CD8-positive, alpha-beta memory T cell (primary cell): Measurements from ENCODE around the gene C1orf116. TPM values are rescaled to one million over a fixed set of nuclear protein-coding genes. Genes with fewer than 3 reads are reported as not detected.

ENCODE experiments used
- CTCF ChIA-PET: fragments of 350-600 bp; sonication (Branson Sonifier 250); formaldehyde crosslinking; loops from one replicate; lab custom pipeline; 2021; ENCODE audit warnings: antibody characterized with exemption; lab: Charles Lee
- POLR2A ChIA-PET: fragments of 350-600 bp; sonication (Branson Sonifier 250); formaldehyde crosslinking; loops from one replicate; lab custom pipeline; 2021; ENCODE audit warnings: antibody characterized with exemption; lab: Charles Lee
- DNase-seq, 5 donors: peaks; one replicate each; pipeline versions ENCODE4 v3.0.0 to v3.0.0-alpha.2; 2020 to 2022; ENCODE audit warnings: mixed read lengths in 1 of 5
- H3K27ac ChIP-seq: one replicate; pipeline ENCODE4 v1.7.0; 2013; ENCODE audit warnings: low read depth, mild to moderate bottlenecking, low read length, moderate library complexity
- H3K27me3 ChIP-seq: 2 replicates; pipeline ENCODE4 v1.7.0; 2013; ENCODE audit warnings: low read length, mild to moderate bottlenecking; ENCODE audit not compliant: insufficient read depth, poor library complexity, severe bottlenecking
- H3K36me3 ChIP-seq: 2 replicates; pipeline ENCODE4 v1.7.0; 2013; ENCODE audit warnings: mild to moderate bottlenecking, low read length, moderate library complexity; ENCODE audit not compliant: insufficient read depth
- H3K4me1 ChIP-seq: 2 replicates; pipeline ENCODE4 v1.7.0; 2013; ENCODE audit warnings: mild to moderate bottlenecking, low read length, moderate library complexity; ENCODE audit not compliant: insufficient read depth
- H3K4me3 ChIP-seq: 2 replicates; pipeline ENCODE4 v1.7.0; 2013; ENCODE audit warnings: mild to moderate bottlenecking, low read length
- H3K9me3 ChIP-seq: 2 replicates; pipeline ENCODE4 v1.7.0; 2013; ENCODE audit warnings: mild to moderate bottlenecking, low read length
- H3K27ac Mint-ChIP-seq, 8 donors: one replicate each; pipeline ENCODE4 v1.8.0; 2020 to 2021; ENCODE audit warnings: mixed read lengths in 8 of 8, mild to moderate bottlenecking in 6 of 8, inconsistent platforms in 3 of 8, moderate library complexity in 3 of 8
- H3K27me3 Mint-ChIP-seq, 2 donors: one replicate each; pipeline ENCODE4 v1.8.0; 2020 to 2021; ENCODE audit warnings: mixed read lengths in 2 of 2, mild to moderate bottlenecking in 1 of 2, moderate library complexity in 1 of 2
- H3K36me3 Mint-ChIP-seq, 3 donors: one replicate each; pipeline ENCODE4 v1.8.0; 2020 to 2021; ENCODE audit warnings: mixed read lengths in 3 of 3, inconsistent platforms in 1 of 3, mild to moderate bottlenecking in 1 of 3
- H3K4me1 Mint-ChIP-seq, 3 donors: one replicate each; pipeline ENCODE4 v1.8.0; 2020 to 2021; ENCODE audit warnings: mixed read lengths in 3 of 3, inconsistent platforms in 1 of 3, mild to moderate bottlenecking in 1 of 3
- H3K4me3 Mint-ChIP-seq, 7 donors: one replicate each; pipeline ENCODE4 v1.8.0; 2020 to 2021; ENCODE audit warnings: mixed read lengths in 7 of 7, mild to moderate bottlenecking in 6 of 7, moderate library complexity in 4 of 7, inconsistent platforms in 2 of 7
- H3K9me3 Mint-ChIP-seq, 5 donors: one replicate each; pipeline ENCODE4 v1.8.0; 2020 to 2022; ENCODE audit warnings: mixed read lengths in 5 of 5, mild to moderate bottlenecking in 3 of 5, moderate library complexity in 2 of 5, inconsistent platforms in 1 of 5
- polyA plus RNA-seq: library from polyadenylated mRNA; unstranded; fragments of 300-500 nt; fragmentation: Illumina TruSeq; gene quantifications from one replicate; pipeline ENCODE4 v1.2.3, GENCODE V29; 2021
- total RNA-seq, 2 experiments: library from RNA; stranded (reverse); gene quantifications; one replicate each; pipeline ENCODE4 v1.2.3, GENCODE V29; 2021

C1orf116 gene
- total and polyA plus RNA-seq, 3 experiments from 2014 or later, result not detected

GRCh38 chr1:207058252-207058651, 25.7 kb upstream of the C1orf116 start:
- Histone ChIP-seq H3K27ac (no peak overlapping the region), H3K36me3 (no peaks in the 10 kb centered on the region), H3K27me3 (no peaks in the 10 kb centered on the region), H3K9me3 (no peaks in the 10 kb centered on the region), H3K4me1 (peaks cover 3% of the 10 kb centered on the region), H3K4me3 (no peak overlapping the region)
- no peak for DNase-seq
- no peaks in the 10 kb centered on the region for H3K9me3 Mint-ChIP-seq
- peaks cover 0 to 13% (median 9%) of the 10 kb centered on the region in 3 donors for H3K36me3 Mint-ChIP-seq
- no peak overlapping the region for H3K4me3 Mint-ChIP-seq
- H3K4me1 Mint-ChIP-seq, result peaks cover 3 to 10% (median 3%) of the 10 kb centered on the region in 3 donors
- H3K27ac Mint-ChIP-seq, result no peak overlapping the region
- H3K27me3 Mint-ChIP-seq, result peaks cover 2 to 4% of the 10 kb centered on the region in 2 donors
- ChIA-PET CTCF (interaction anchor here (0.7 to 1.1 kb wide), 3 partner anchors 8 to 396 kb away, joined by 3 read pairs; partner anchors contain the start of gene CR2), POLR2A (no interaction called here)

- POLR2A ChIA-PET, result no interaction called here
- H3K4me1 Mint-ChIP-seq, result peaks cover 16 to 26% (median 18%) of the 10 kb centered on the region in 3 donors
- H3K36me3 Mint-ChIP-seq, result peaks cover 0 to 9% (median 0%) of the 10 kb centered on the region in 3 donors
- Histone ChIP-seq H3K4me3 (no peak overlapping the region), H3K9me3 (no peaks in the 10 kb centered on the region), H3K27me3 (no peaks in the 10 kb centered on the region), H3K36me3 (no peaks in the 10 kb centered on the region), H3K27ac (no peak overlapping the region), H3K4me1 (peaks cover 14% of the 10 kb centered on the region)
- peak overlapping the region in 1 of 8 donors; percentile 1 for H3K27ac Mint-ChIP-seq
- peaks cover 0 to 4% of the 10 kb centered on the region in 2 donors for H3K27me3 Mint-ChIP-seq
- peak overlapping the region in 1 of 7 donors; percentile 56 for H3K4me3 Mint-ChIP-seq
- no peaks in the 10 kb centered on the region for H3K9me3 Mint-ChIP-seq
- no peak for DNase-seq
- CTCF ChIA-PET, result interaction anchor here (1.0 kb wide), 1 partner anchor 16 kb away, joined by 3 read pairs; no protein-coding TSS in a partner anchor
Observed at GRCh38 chr1:207056673-207057072, 24.1 kb upstream of the C1orf116 start.

GRCh38 chr1:207055386-207056001, 22.9 kb upstream of the C1orf116 start:
- peaks cover 21% of the 10 kb centered on the region for H3K4me1 ChIP-seq
- POLR2A ChIA-PET, result no interaction called here
- Mint-ChIP-seq H3K9me3 (no peaks in the 10 kb centered on the region), H3K27ac (peak overlapping the region in 1 of 8 donors; percentile 10), H3K4me3 (peak overlapping the region in 2 of 7 donors; percentile 4 to 89), H3K27me3 (peaks cover under 1 to 4% of the 10 kb centered on the region in 2 donors), H3K4me1 (peaks cover 24 to 34% (median 26%) of the 10 kb centered on the region in 3 donors), H3K36me3 (peaks cover 0 to 8% (median 0%) of the 10 kb centered on the region in 3 donors)
- H3K27ac ChIP-seq, result no peak overlapping the region
- CTCF ChIA-PET, result interaction anchor here (1.0 kb wide), 1 partner anchor 17 kb away, joined by 3 read pairs; no protein-coding TSS in a partner anchor
- no peak for DNase-seq
- H3K9me3 ChIP-seq, result no peaks in the 10 kb centered on the region
- no peak overlapping the region for H3K4me3 ChIP-seq
- no peaks in the 10 kb centered on the region for H3K36me3 ChIP-seq
- no peaks in the 10 kb centered on the region for H3K27me3 ChIP-seq

- H3K36me3 Mint-ChIP-seq, result peaks cover 0 to 18% (median 0%) of the 10 kb centered on the region in 3 donors
Observed at GRCh38 chr1:207054491-207054890, 21.9 kb upstream of the C1orf116 start.

GRCh38 chr1:207052911-207053769, 20.6 kb upstream of the C1orf116 start, which contains the start of gene PFKFB2:
TSS of gene PFKFB2 (plus strand) at chr1:207053275. CDS start at chr1:207054718, 1,443 bp downstream.
- DNase-seq, result peak; percentile 90 to 97 (median 93)
- Histone ChIP-seq H3K4me1 (peaks cover 29% of the 10 kb centered on the region), H3K36me3 (peaks cover 13% of the 10 kb centered on the region), H3K9me3 (no peaks in the 10 kb centered on the region), H3K4me3 (peak within 1 kb of the TSS; percentile 86), H3K27me3 (no peaks in the 10 kb centered on the region), H3K27ac (peak within 1 kb of the TSS; percentile 91)
- H3K36me3 Mint-ChIP-seq, result peaks cover 0 to 29% (median 0%) of the 10 kb centered on the region in 3 donors
- H3K27ac Mint-ChIP-seq, result peak within 1 kb of the TSS; percentile 84 to 99 (median 94)
- ChIA-PET CTCF (interaction anchor here (1.0 to 2.3 kb wide), 8 partner anchors 9 to 353 kb away, joined by 3 to 15 read pairs (median 4); no protein-coding TSS in a partner anchor), POLR2A (interaction anchor here (0.6 to 1.5 kb wide), 3 partner anchors 19 to 508 kb away, joined by 3 to 7 read pairs (median 6); partner anchors contain the start of gene CD55)
- H3K4me3 Mint-ChIP-seq, result peak within 1 kb of the TSS; percentile 97 to 100 (median 98)
- H3K9me3 Mint-ChIP-seq, result no peaks in the 10 kb centered on the region
- peaks cover 1 to 4% of the 10 kb centered on the region in 2 donors for H3K27me3 Mint-ChIP-seq
- peaks cover 37 to 53% (median 43%) of the 10 kb centered on the region in 3 donors for H3K4me1 Mint-ChIP-seq

More at GRCh38 chr1:207054491-207054890, 21.9 kb upstream of the C1orf116 start:
- peak overlapping the region in 5 of 8 donors; percentile 10 to 98 (median 76) for H3K27ac Mint-ChIP-seq
- Histone ChIP-seq H3K4me3 (no peak overlapping the region), H3K4me1 (peaks cover 25% of the 10 kb centered on the region), H3K36me3 (peaks cover 2% of the 10 kb centered on the region), H3K27me3 (no peaks in the 10 kb centered on the region), H3K27ac (no peak overlapping the region), H3K9me3 (no peaks in the 10 kb centered on the region)
- no peaks in the 10 kb centered on the region for H3K9me3 Mint-ChIP-seq
- ChIA-PET CTCF (interaction anchor here (1.3 to 2.3 kb wide), 3 partner anchors 15 to 352 kb away, joined by 3 to 15 read pairs (median 3); no protein-coding TSS in a partner anchor), POLR2A (no interaction called here)
- peak overlapping the region in 6 of 7 donors; percentile 66 to 98 (median 93) for H3K4me3 Mint-ChIP-seq
- H3K4me1 Mint-ChIP-seq, result peaks cover 31 to 42% (median 36%) of the 10 kb centered on the region in 3 donors
- no peak for DNase-seq
- H3K27me3 Mint-ChIP-seq, result peaks cover 1 to 4% of the 10 kb centered on the region in 2 donors

- Mint-ChIP-seq H3K4me1 (peaks cover 49 to 71% (median 61%) of the 10 kb centered on the region in 3 donors), H3K27ac (peak within 1 kb of the TSS; percentile 81 to 98 (median 96)), H3K27me3 (peaks cover 1 to 4% of the 10 kb centered on the region in 2 donors), H3K9me3 (no peaks in the 10 kb centered on the region), H3K4me3 (peak within 1 kb of the TSS; percentile 97 to 100 (median 98)), H3K36me3 (peaks cover 0 to 45% (median 4%) of the 10 kb centered on the region in 3 donors)
- peak within 1 kb of the TSS; percentile 91 for H3K27ac ChIP-seq
- H3K36me3 ChIP-seq, result peaks cover 16% of the 10 kb centered on the region
- no peaks in the 10 kb centered on the region for H3K27me3 ChIP-seq
- DNase-seq, result no peak
- H3K4me1 ChIP-seq, result peaks cover 39% of the 10 kb centered on the region
- ChIA-PET CTCF (interaction anchor here (1.1 to 2.6 kb wide), 3 partner anchors 19 to 24 kb away, joined by 3 to 21 read pairs (median 5); no protein-coding TSS in a partner anchor), POLR2A (no interaction called here)
- no peaks in the 10 kb centered on the region for H3K9me3 ChIP-seq
- H3K4me3 ChIP-seq, result peak within 1 kb of the TSS; percentile 91
Observed at GRCh38 chr1:207051191-207051943, 18.8 kb upstream of the C1orf116 start, which contains the start of gene YOD1. TSS of gene YOD1 (minus strand) at chr1:207051208. CDS start at chr1:207051030, 178 bp downstream.
